WTC11 (cell line): ENCODE data around the gene RRP8.

ENCODE experiments used
- CREM ChIP-seq: sonication (generic); formaldehyde crosslinking; IDR thresholded peaks from 2 replicates; pipeline ENCODE4 v1.8.1; 2022; ENCODE audit warnings: mild to moderate bottlenecking, missing genetic modification reagents, moderate library complexity
- CTCF ChIP-seq: fragments of 200-600 bp; IDR thresholded peaks from 2 replicates; pipeline ENCODE4 v1.8.0; 2022; ENCODE audit warnings: antibody characterized with exemption
- E2F1 ChIP-seq: sonication (generic); formaldehyde crosslinking; IDR thresholded peaks from 2 replicates; pipeline ENCODE4 v1.8.0; 2022; ENCODE audit warnings: mild to moderate bottlenecking, missing genetic modification reagents
- ESRRA ChIP-seq: sonication (generic); formaldehyde crosslinking; IDR thresholded peaks from 2 replicates; pipeline ENCODE4 v1.8.1; 2022; ENCODE audit warnings: mild to moderate bottlenecking, missing genetic modification reagents, borderline replicate concordance
- FOXP4 ChIP-seq: sonication (generic); formaldehyde crosslinking; IDR thresholded peaks from 2 replicates; pipeline ENCODE4 v1.8.0; 2022; ENCODE audit warnings: mild to moderate bottlenecking, missing genetic modification reagents
- HMGA2 ChIP-seq: fragments of 250-450 bp; sonication (Bioruptor Pico); IDR thresholded peaks from 2 replicates; pipeline ENCODE4 v1.4.0; 2021; ENCODE audit warnings: mild to moderate bottlenecking, moderate library complexity
- KAT7 ChIP-seq: sonication (generic); formaldehyde crosslinking; IDR thresholded peaks from 2 replicates; pipeline ENCODE4 v1.8.1; 2023; ENCODE audit warnings: missing genetic modification reagents, mild to moderate bottlenecking, borderline replicate concordance
- SP1 ChIP-seq: sonication (generic); formaldehyde crosslinking; conservative IDR thresholded peaks from 2 replicates; pipeline ENCODE4 v1.8.1; 2022; ENCODE audit warnings: missing genetic modification reagents
- TCF7 ChIP-seq: sonication (generic); formaldehyde crosslinking; IDR thresholded peaks from 2 replicates; pipeline ENCODE4 v1.8.0; 2022; ENCODE audit warnings: mild to moderate bottlenecking, low read depth, missing genetic modification reagents, moderate library complexity
- ZNF121 ChIP-seq: sonication (generic); formaldehyde crosslinking; IDR thresholded peaks from 2 replicates; pipeline ENCODE4 v1.8.0; 2023; ENCODE audit warnings: missing genetic modification reagents
- ZNF138 ChIP-seq: sonication (generic); formaldehyde crosslinking; conservative IDR thresholded peaks from 2 replicates; pipeline ENCODE4 v1.8.1; 2022; ENCODE audit warnings: mild to moderate bottlenecking, moderate library complexity, missing genetic modification reagents
- ZNF317 ChIP-seq: sonication (generic); formaldehyde crosslinking; IDR thresholded peaks from 2 replicates; pipeline ENCODE4 v1.8.1; 2023; ENCODE audit warnings: low read depth, mild to moderate bottlenecking, moderate library complexity, missing genetic modification reagents, borderline replicate concordance
- TF ChIP-seq, protein P1 (sequence below): fragments of 250-450 bp; sonication (Bioruptor Pico); IDR thresholded peaks from 2 replicates; pipeline ENCODE4 v2.1.2; 2022; ENCODE audit warnings: mild to moderate bottlenecking, moderate library complexity
- TF ChIP-seq, protein P2 (sequence below): sonication (generic); formaldehyde crosslinking; IDR thresholded peaks from 2 replicates; pipeline ENCODE4 v1.8.1; 2023; ENCODE audit warnings: mild to moderate bottlenecking, moderate library complexity, missing genetic modification reagents

- TF ChIP-seq CTCF = no peak
- no peak for TF ChIP-seq ESRRA (CRISPR knock-in tag)
- TF ChIP-seq ZNF138 (CRISPR knock-in tag) = no peak
- TF ChIP-seq ZNF121 (CRISPR knock-in tag) = no peak
- no peak for TF ChIP-seq HMGA2 (CRISPR knock-in tag)
- TF ChIP-seq E2F1 (CRISPR knock-in tag) = no peak
- TF ChIP-seq SP1 (CRISPR knock-in tag) = no peak
- no peak for TF ChIP-seq ZNF317 (CRISPR knock-in tag)
- no peak; the same call in 1 of the 2 replicates for TF ChIP-seq CREM (CRISPR knock-in tag)
- no peak for TF ChIP-seq FOXP4 (CRISPR knock-in tag)
- no peak for TF ChIP-seq KAT7 (CRISPR knock-in tag)
- TF ChIP-seq, protein P1, sequence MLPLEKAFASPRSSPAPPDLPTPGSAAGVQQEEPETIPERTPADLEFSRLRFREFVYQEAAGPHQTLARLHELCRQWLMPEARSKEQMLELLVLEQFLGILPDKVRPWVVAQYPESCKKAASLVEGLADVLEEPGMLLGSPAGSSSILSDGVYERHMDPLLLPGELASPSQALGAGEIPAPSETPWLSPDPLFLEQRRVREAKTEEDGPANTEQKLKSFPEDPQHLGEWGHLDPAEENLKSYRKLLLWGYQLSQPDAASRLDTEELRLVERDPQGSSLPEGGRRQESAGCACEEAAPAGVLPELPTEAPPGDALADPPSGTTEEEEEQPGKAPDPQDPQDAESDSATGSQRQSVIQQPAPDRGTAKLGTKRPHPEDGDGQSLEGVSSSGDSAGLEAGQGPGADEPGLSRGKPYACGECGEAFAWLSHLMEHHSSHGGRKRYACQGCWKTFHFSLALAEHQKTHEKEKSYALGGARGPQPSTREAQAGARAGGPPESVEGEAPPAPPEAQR (CRISPR knock-in tag) = no peak
- TF ChIP-seq, protein P2, sequence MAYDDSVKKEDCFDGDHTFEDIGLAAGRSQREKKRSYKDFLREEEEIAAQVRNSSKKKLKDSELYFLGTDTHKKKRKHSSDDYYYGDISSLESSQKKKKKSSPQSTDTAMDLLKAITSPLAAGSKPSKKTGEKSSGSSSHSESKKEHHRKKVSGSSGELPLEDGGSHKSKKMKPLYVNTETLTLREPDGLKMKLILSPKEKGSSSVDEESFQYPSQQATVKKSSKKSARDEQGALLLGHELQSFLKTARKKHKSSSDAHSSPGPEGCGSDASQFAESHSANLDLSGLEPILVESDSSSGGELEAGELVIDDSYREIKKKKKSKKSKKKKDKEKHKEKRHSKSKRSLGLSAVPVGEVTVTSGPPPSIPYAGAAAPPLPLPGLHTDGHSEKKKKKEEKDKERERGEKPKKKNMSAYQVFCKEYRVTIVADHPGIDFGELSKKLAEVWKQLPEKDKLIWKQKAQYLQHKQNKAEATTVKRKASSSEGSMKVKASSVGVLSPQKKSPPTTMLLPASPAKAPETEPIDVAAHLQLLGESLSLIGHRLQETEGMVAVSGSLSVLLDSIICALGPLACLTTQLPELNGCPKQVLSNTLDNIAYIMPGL (CRISPR knock-in tag) = no peak
- TF ChIP-seq TCF7 (CRISPR knock-in tag) = no peak
Observed at GRCh38 chr11:6611963-6612212, 8.5 kb upstream of the RRP8 start.
